ENCODE data around the gene METTL9.
"Not testable (repeated sequence)": the region's sequence is repeated elsewhere in the genome, so short reads cannot be mapped to it uniquely, and the experiment has no call there.

Gene METTL9

GRCh38 chr16:21611556-21612384 is 12.4 kb downstream of the METTL9 start:
- no peak for DNase-seq

- no peak for DNase-seq
These were observed 14.0 kb downstream of the METTL9 start for GRCh38 chr16:21613361-21613760.

DNA sequence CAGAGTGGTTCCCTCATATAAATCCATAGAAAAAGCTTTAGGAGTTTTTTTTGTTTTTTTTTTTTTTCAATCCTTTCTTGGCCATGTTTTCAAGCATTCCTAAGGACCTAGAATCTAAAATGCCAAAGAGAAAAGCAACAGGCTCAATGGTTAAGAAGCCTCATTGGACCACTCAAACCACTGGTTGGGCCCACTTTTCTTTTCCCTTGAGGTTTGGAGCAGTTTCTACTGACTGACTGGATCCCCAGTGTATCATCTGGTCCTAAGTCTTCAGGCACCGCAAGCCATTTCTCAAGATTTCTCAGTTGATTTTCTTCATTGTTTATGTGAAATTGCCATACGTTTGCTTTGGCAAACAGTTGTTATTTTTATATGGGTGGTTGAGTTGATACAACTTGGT is 14.4 kb downstream of the METTL9 start:
- DNase-seq = no peak

GRCh38 chr16:21614896-21615295 is 15.5 kb downstream of the METTL9 start:
- DNase-seq = no peak

DNA sequence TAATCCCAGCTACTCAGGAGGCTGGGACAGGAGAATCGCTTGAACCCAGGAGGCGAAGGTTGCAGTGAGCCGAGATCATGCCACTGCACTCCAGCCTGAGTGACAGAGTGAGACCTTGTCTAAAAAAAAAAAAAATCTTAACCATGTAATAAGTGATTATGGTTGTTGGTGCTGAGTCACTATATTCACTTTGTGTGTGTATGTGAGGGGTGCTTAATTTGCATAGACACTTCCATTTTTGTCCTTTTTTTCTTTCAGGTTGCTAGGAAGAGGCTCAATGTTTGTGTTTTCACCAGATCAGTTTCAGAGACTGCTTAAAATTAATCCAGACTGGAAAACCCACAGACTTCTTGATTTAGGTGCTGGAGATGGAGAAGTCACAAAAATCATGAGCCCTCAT is 18.2 kb downstream of the METTL9 start:
- DNase-seq = no peak

DNA sequence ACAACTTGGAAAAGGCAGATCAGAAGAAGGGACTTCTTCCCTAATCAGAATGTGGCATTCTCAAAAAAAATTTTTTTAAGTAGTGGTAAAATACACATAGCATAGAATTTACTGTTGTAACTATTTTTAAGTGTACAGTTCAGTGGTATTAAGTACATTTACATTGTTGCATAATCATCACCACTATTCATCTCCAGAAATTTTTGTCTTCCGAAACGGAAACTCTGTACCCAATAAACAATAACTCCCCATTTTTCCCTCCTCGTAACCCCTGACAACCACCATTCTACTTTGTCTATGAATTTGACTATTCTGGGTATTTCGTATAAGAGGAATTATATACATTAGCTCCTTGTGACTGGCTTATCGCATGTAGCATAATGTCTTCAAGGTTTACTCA is 18.9 kb downstream of the METTL9 start:
- no peak for DNase-seq

- DNase-seq = no peak
These were observed 20.5 kb downstream of the METTL9 start for GRCh38 chr16:21619765-21620425.

DNA sequence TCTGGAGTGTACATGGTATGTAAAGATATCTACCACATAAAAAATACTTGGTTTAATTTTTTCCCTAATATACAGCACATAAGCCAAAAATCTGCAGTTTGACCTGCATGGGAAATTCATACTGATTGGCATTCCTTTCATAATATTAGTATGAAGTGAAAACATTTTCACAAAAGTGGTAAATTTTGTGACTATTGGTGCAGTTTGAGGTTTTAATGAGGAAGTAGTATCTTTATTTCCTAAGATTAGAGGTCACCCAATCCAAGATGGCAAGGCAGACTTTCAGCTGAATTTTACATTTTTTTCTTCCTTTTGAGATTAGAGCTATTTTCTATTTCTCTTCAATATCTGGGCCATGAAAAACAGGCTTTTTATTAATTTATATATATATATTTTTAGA is 21.2 kb downstream of the METTL9 start:
- no peak for DNase-seq

GRCh38 chr16:21622545-21622944 is 23.2 kb downstream of the METTL9 start:
- DNase-seq = no peak

- no peak for DNase-seq
These were observed 25.6 kb downstream of the METTL9 start for GRCh38 chr16:21625026-21625425.

GRCh38 chr16:21626659-21627277 is 27.4 kb downstream of the METTL9 start:
- DNase-seq = no peak

- DNase-seq = no peak
These were observed 28.8 kb downstream of the METTL9 start for GRCh38 chr16:21628121-21628726.

DNA sequence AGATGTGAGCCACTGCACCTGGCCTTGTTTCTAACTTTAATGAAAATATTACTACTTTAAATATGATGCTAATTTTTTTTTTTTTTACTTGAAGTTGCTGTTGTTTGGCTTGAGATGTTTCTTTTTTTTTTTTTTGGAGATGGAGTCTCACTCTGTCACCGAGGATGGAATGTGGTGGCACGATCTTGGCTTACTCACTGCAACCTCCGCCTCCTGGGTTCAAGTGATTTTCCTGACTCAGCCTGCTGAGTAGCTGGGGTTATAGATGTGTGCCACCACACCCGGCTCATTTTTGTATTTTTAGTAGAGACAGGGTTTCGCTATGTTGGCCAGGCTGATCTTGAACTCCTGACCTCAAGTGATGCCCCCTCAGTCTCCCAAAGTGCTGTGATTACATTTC is 29.4 kb downstream of the METTL9 start:
- no peak for DNase-seq

DNA sequence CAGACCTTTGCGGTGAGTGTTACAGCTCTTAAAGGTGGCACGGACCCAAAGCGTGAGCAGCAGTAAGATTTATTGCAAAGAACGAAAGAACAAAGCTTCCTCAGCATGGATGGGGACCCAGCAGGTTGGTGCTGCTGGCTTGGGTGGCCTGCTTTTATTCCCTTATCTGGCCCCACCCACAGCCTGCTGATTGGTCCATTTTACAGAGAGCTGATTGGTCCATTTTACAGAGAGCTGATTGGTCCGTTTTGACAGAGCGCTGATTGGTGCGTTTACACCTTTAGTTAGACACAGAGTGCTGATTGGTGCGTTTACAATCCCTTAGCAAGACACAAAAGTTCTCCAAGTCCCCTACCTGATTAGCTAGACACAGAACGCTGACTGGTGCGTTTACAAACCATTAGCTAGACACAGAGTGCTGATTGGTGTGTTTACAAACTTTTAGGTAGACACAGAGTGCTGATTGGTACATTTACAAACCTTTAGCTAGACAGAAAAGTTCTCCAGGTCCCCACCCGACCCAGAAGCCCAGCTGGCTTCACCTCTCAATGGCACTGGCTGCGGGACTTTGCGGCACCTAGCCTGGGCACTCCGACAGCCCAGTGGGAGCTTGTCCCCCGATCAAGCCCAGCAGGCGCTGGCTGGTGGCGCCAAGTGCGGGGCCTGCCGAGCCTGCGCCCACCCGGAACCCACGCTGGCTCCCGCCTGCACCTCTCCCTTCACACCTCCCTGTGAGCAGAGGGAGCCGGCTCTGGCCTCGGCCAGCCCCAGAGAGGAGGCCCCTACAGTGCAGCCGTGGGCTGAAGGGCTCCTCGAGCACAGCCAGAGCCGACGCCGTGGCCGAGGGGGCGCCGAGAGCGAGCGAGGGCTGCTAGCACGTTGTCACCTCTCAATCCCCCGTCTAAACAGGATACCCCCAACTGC is 30.5 kb downstream of the METTL9 start:
- DNase-seq = not testable (repeated sequence)

GRCh38 chr16:21630866-21631265 is 31.5 kb downstream of the METTL9 start:
- DNase-seq = not testable (repeated sequence)

- not testable (repeated sequence) for DNase-seq
These were observed 32.0 kb downstream of the METTL9 start for GRCh38 chr16:21631376-21631775.

DNA sequence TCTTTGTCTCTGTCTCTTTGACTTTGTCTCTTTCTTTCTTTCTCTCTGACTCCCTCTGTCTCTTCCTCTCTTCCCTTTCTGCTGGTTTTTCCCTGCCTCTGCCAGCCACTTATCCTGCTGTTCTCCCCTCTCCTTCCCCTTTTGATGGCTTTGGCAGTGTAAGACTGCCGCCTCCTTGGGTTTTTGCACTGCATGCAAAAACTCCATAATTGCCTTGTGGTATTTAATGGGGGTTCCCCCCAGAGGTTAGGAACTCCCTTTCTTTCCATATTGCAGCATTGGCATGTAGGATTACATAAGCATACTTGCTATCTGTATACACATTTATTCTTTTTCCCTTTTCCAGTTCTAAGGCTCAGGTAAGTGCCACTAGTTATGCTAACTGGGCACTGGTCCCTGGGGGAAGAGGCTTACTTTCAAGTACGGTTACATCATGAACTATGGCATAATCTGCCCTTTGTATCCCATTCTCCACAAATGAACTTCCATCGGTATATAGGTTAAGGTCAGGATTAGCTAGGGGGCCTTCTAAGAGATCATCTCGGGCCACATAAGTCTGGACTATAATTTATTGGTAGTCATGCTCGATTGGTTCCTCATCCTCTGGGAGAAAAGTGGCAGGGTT is 32.7 kb downstream of the METTL9 start:
- not testable (repeated sequence) for DNase-seq

GRCh38 chr16:21634216-21634615 is 34.8 kb downstream of the METTL9 start:
- no peak for DNase-seq

- not testable (repeated sequence) for DNase-seq
These were observed 36.3 kb downstream of the METTL9 start for GRCh38 chr16:21635694-21636093.

DNA sequence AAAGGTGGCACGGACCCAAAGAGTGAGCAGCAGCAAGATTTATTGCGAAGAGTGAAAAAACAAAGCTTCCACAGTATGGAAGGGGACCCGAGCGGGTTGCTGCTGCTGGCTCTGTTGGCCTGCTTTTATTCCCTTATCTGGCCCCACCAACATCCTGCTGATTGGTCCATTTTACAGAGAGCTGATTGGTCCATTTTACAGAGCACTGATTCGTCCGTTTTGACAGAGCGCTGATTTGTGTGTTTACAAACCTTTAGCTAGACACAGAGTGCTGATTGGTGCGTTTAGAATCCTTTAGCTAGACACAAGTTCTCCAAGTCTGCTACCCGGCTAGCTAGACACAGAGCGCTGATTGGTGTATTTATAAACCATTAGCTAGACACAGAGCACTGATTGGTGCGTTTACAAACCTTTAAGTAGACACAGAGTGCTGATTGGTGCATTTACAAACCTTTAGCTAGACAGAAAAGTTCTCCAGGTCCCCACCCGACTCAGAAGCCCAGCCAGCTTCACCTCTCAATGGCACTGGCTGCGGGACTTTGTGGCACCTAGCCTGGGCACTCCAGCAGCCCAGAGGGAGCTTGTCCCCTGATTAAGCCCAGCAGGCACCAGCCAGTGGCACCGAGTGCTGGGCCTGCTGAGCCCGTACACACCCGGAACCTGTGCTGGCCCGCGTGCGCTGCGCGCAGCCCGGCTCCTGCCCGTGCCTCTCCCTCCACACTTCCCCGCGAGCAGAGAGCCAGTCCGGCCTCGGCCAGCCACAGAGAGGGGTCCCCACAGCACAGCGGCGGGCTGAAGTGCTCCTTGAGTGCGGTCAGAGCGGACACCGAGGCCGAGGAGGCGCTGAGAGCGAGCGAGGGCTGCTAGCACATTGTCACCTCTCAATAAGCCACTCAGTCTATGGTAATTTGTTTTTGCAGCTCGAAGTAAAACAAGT is 37.9 kb downstream of the METTL9 start:
- no peak for DNase-seq

- DNase-seq = no peak
These were observed 39.2 kb downstream of the METTL9 start for GRCh38 chr16:21638573-21638975.
